Activated naive CD8-positive, alpha-beta T cell treated with anti-CD3 and anti-CD28 coated beads for 36 hours (primary cell): ENCODE data around the gene ABHD17A. TPM values are rescaled to one million over a fixed set of nuclear protein-coding genes. Genes with fewer than 3 reads are reported as not detected.
A peak's percentile ranks its signal among the peaks of the same experiment; 100 is the strongest.
"Not testable (repeated sequence)": the region's sequence is repeated elsewhere in the genome, so short reads cannot be mapped to it uniquely, and the experiment has no call there.

Source experiments
- DNase-seq: peaks from one replicate; pipeline ENCODE4 v3.0.0; 2021
- H3K27ac Mint-ChIP-seq: one replicate; pipeline ENCODE4 v1.8.0; 2022; ENCODE audit warnings: mild to moderate bottlenecking, moderate library complexity, mixed read lengths
- H3K27me3 Mint-ChIP-seq: one replicate; pipeline ENCODE4 v1.8.0; 2022; ENCODE audit warnings: mild to moderate bottlenecking, mixed read lengths
- H3K36me3 Mint-ChIP-seq: one replicate; pipeline ENCODE4 v1.8.0; 2021; ENCODE audit warnings: mild to moderate bottlenecking, mixed read lengths
- H3K4me1 Mint-ChIP-seq: one replicate; pipeline ENCODE4 v1.8.0; 2021; ENCODE audit warnings: mixed read lengths
- H3K4me3 Mint-ChIP-seq: one replicate; pipeline ENCODE4 v1.8.0; 2022; ENCODE audit warnings: mild to moderate bottlenecking, moderate library complexity, mixed read lengths
- H3K9me3 Mint-ChIP-seq: one replicate; pipeline ENCODE4 v1.8.0; 2022; ENCODE audit warnings: mixed read lengths
- total RNA-seq, 2 experiments: library from RNA; stranded (reverse); gene quantifications; one replicate each; pipeline ENCODE4 v1.2.3, GENCODE V29; 2021

ABHD17A gene
- total RNA-seq, 2 experiments from 2014 or later = 98.7 to 106 TPM

DNA sequence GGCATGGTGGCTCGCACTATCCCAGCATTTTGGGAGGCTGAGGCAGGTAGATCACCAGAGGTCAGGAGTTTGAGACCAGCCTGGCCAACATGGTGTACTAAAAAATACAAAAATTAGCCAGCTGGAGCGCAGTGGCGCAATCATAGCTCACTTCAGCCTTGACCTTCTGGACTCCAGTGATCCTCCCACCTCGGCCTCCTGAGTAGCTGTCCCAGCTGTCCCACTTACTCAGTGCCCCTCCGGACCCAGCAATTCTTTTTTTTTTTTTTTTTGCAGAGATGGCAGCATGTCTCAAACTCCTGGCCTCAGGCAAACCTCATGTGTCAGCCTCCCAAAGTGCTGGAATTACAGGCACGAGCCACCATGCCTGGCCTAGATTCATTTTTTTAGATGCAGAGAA is 17.6 kb upstream of the ABHD17A start:
- no peak for DNase-seq
- Mint-ChIP-seq H3K9me3 (no peaks in the 10 kb centered on the region), H3K27me3 (no peaks in the 10 kb centered on the region), H3K4me3 (peak overlapping the region; percentile 48), H3K27ac (peak overlapping the region; percentile 74), H3K36me3 (peaks cover 8% of the 10 kb centered on the region), H3K4me1 (peaks cover 26% of the 10 kb centered on the region)

DNA sequence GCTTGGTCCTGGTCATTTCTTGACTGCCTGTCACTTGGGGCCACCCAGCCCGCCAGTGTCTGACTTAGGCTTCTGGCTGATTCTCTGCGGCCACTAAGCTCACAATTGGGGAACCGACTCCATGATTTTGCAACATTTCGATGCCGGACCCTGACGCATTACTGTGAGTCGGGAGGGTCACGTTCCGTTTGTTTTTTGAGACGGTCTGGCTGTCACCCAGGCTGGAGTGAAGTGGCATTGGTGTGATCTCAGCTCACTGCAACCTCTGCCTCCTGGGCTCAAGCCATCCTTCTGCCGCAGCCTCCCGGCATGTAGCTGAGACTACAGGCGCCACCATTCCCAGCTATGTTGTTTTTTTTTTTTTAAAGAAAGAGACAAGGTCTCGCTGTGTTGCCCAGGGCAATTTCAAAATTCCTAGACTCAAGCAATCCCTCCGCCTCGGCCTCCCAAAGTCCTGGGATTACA is 16.7 kb upstream of the ABHD17A start:
- peaks cover 34% of the 10 kb centered on the region for H3K4me1 Mint-ChIP-seq
- peaks cover 6% of the 10 kb centered on the region for H3K36me3 Mint-ChIP-seq
- H3K9me3 Mint-ChIP-seq = no peaks in the 10 kb centered on the region
- DNase-seq = no peak
- no peak overlapping the region for H3K27ac Mint-ChIP-seq
- no peak overlapping the region for H3K4me3 Mint-ChIP-seq
- H3K27me3 Mint-ChIP-seq = no peaks in the 10 kb centered on the region

DNA sequence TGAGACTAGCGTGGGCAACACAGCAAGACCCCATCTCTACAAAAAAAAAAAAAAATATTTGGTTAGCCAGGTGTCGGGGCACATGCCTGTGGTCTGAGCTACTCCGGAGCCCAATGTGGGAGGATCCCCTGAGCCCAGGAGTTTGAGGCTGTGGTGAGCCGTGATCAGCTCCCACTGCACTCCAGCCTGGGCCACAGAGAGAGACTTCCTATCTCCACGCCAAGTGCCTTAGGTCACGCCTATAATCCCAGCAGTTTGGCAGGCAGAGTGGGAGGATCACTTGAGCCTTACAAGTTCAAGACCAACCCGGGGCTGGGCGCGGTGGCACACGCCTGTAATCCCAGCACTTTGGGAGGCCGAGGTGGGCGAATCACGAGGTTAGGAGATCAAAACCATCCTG is 11.2 kb upstream of the ABHD17A start:
- no peaks in the 10 kb centered on the region for H3K27me3 Mint-ChIP-seq
- H3K36me3 Mint-ChIP-seq = no peaks in the 10 kb centered on the region
- peak overlapping the region; percentile 82 for H3K4me3 Mint-ChIP-seq
- H3K27ac Mint-ChIP-seq = peak overlapping the region; percentile 97
- H3K4me1 Mint-ChIP-seq = peaks cover 28% of the 10 kb centered on the region
- no peaks in the 10 kb centered on the region for H3K9me3 Mint-ChIP-seq
- DNase-seq = no peak

DNA sequence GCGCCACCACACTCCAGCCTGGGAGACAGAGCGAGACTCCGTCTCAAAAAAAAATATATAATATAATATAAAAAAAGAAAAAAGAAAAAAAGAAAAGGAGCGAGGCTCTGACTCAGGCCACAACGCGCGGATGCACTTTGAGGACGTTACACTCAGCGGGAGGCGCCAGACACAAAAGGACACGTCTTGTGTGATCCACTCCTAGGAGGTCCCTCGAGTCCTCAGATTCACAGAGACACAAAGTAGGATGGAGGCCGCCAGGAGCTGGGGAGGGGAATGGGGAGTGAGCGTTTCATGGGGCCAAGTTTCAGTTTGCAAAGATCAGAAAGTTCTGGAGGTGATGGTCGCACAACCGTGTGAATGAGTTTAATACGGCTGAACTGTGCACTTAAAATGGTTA is 8.5 kb upstream of the ABHD17A start:
- H3K36me3 Mint-ChIP-seq = no peaks in the 10 kb centered on the region
- H3K27me3 Mint-ChIP-seq = no peaks in the 10 kb centered on the region
- DNase-seq = no peak
- H3K4me1 Mint-ChIP-seq = peaks cover 28% of the 10 kb centered on the region
- H3K9me3 Mint-ChIP-seq = no peaks in the 10 kb centered on the region
- no peak overlapping the region for H3K27ac Mint-ChIP-seq
- H3K4me3 Mint-ChIP-seq = no peak overlapping the region

DNA sequence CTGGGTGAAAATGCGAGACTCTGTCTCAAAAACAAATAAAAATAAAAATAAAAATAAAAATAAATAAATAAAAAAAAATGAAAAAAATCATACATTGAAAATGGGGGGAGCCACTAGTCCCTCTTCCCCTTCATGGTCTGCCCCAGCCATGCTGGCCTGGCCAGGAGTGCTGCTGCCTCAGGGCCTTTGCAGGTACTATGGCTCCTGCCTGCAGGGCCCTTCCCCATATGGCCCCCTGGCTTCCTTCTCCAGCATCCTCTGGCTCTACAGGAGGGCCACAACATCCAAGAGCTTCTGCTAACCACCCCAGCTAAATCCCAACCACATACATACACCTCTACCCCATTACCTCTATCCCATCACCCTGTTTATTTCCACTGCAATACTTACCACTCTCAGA is 4.6 kb upstream of the ABHD17A start:
- H3K27me3 Mint-ChIP-seq = no peaks in the 10 kb centered on the region
- H3K9me3 Mint-ChIP-seq = no peaks in the 10 kb centered on the region
- H3K4me3 Mint-ChIP-seq = no peak overlapping the region
- H3K36me3 Mint-ChIP-seq = no peaks in the 10 kb centered on the region
- peaks cover 2% of the 10 kb centered on the region for H3K4me1 Mint-ChIP-seq
- peak overlapping the region; percentile 1 for H3K27ac Mint-ChIP-seq
- no peak for DNase-seq

DNA sequence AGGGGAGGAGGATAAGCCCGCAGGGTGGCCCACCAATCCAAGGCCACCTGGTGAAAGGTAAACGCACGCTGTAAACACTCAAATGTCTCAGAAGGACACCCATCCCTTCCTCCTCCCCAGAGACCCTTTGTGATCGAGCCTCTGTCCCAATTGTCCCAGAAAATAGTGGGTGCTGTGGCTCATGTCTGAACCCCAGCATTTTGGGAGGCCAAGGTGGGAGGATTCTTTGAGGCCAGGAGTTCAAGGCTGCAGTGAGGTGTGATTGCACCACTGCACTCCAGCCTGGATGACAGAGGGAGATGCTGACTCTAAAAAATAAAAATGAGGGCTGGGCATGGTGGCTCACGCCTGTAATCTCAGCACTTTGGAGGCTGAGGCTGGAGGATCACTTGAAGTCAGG is 3.1 kb upstream of the ABHD17A start:
- H3K4me3 Mint-ChIP-seq = no peak overlapping the region
- H3K27ac Mint-ChIP-seq = no peak overlapping the region
- H3K36me3 Mint-ChIP-seq = peaks cover 13% of the 10 kb centered on the region
- no peak for DNase-seq
- no peaks in the 10 kb centered on the region for H3K27me3 Mint-ChIP-seq
- no peaks in the 10 kb centered on the region for H3K9me3 Mint-ChIP-seq
- peaks cover 7% of the 10 kb centered on the region for H3K4me1 Mint-ChIP-seq

DNA sequence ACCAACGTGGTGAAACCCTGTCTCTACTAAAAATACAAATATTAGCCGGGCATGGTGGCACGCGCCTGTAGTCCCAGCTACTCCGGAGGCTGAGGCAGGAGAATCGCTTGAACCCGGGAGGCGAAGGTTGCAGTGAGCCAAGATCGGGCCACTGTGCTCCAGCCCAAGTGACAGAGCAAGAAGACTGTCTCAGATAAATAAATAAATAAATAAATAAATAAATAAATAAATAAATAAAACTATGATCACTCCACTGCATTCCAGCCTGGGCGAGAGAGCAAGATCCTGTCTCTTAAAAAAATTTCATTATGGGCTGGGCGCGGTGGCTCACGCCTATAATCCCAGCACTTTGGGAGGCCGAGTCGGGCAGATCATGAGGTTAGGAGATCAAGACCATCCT is 1.1 kb upstream of the ABHD17A start:
- Mint-ChIP-seq H3K36me3 (peaks cover 22% of the 10 kb centered on the region), H3K4me1 (peaks cover 18% of the 10 kb centered on the region)
- H3K4me3 Mint-ChIP-seq, H3K27me3 Mint-ChIP-seq, H3K27ac Mint-ChIP-seq, H3K9me3 Mint-ChIP-seq, DNase-seq: not testable (repeated sequence)

DNA sequence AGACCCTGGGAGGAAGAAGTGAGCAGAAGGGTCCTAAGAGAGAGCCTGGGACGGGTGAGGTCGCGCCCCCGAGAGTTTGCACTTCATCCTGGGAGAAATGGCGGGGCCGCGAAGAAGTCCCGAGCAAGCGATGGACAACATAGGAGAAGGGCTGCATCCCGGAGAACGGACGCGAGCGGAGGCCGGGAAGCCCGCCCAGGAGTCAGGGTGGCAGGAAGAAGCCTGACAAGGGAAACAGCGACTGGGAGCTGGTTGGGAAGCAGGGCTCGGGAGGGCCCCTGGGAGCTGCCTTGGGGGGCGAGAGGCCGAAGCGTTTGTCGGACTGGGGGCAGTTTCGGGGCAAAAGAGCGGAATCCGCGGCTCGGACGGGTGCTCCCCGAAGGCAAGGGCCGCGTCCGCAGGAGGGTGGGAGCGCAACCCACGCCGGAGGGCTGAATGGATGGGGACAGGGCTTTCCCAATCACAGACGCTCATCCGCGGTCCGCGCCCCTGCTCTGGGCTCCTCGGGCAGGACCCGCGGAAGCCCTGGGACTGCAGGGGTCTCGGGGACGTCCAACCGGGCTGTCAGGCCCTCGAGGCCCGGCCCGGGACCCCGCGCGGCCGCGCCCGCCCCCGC is 469 bp downstream of the ABHD17A start:
- Mint-ChIP-seq H3K9me3 (no peaks in the 10 kb centered on the region), H3K4me3 (peak overlapping the region; percentile 97), H3K4me1 (peaks cover 21% of the 10 kb centered on the region), H3K27ac (peak overlapping the region; percentile 94), H3K27me3 (no peaks in the 10 kb centered on the region), H3K36me3 (peaks cover 22% of the 10 kb centered on the region)
- no peak for DNase-seq

DNA sequence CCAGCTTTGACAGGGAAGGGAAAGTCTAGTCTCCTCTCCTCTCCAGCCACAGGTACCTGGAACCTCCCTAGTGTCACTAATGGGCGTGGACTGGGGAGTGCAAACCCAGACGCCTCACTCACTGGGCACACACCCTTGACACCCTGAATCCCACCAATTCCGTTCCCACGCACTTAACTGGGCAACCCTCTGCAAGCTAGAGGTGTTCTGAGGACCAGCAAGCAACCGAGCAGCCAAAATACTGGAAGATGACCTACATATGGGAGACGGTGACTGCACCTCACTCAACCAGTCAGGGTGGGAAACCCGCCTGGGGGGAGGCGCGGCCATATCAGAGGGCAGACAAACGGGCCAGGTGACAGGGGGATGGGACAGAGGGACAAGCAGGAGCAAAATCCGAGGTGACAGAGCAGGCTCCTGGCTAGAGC is 991 bp downstream of the ABHD17A start:
- DNase-seq = no peak
- Mint-ChIP-seq H3K36me3 (peaks cover 22% of the 10 kb centered on the region), H3K27ac (peak overlapping the region; percentile 94), H3K4me1 (peaks cover 21% of the 10 kb centered on the region), H3K9me3 (no peaks in the 10 kb centered on the region), H3K27me3 (no peaks in the 10 kb centered on the region), H3K4me3 (peak overlapping the region; percentile 97)

DNA sequence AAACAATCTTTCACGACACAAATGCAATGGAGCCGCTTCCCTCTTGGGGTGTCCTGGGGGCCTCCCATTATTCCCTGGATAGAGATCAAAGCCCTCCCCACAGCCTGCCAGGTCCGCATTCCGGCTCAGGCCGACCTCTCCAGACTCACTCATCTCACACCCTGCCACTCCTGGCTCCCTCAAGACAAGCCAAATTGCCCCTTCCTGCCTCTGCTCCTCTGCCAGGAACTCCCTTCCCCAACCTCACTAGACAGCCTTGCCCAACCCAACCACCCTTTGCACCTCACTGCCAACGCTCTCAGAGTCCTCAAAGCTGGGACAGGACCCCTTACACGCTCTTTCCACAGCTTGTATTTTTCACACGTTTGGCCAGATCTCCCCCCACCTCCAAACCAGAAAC is 1.5 kb downstream of the ABHD17A start:
- H3K4me3 Mint-ChIP-seq = peak overlapping the region; percentile 97
- H3K27me3 Mint-ChIP-seq = no peaks in the 10 kb centered on the region
- H3K9me3 Mint-ChIP-seq = no peaks in the 10 kb centered on the region
- DNase-seq = no peak
- peak overlapping the region; percentile 94 for H3K27ac Mint-ChIP-seq
- H3K36me3 Mint-ChIP-seq = peaks cover 22% of the 10 kb centered on the region
- peaks cover 21% of the 10 kb centered on the region for H3K4me1 Mint-ChIP-seq

DNA sequence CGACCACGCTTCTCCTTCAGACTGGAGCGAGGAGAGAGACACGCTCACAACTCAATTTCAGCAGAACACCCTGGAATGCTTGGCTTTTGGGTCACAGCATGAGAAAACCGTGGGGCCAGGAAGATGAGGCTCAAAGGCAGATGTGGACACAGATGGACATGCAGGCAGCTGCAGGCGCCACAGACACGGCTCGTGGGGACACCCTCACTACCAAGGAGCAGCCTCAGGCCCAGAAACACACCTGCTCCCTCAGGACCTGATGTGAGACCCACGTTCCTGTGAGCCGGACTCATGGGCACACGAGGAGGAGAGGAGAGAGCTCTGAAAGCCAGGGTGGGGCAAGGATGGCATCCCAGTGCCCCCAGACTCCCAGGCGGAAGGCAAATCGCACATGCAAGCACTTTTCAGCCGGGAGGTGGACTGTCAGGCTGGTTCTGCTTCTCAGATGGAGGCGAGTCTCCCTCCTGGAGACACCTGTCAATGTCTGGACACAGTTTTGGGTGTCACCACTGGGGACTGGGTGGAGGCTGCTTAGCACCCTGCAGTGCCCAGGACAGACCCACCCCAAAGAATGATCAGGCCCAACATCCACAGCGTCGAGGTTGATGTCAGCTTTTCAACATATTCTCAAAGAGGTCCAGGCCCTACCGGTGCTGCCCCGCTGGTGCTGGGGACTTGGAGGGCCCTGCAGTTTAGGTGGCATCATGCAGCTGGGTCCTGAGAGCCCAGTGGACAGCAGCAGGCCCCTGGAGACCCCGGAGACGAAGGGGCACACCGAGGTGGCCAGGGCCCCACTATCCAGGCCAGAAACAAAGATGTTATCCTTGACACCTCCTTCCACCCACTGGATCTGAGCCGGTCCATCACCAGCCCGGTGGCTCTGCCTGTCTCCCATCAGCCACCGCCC is 2.3 kb downstream of the ABHD17A start:
- Mint-ChIP-seq H3K27me3 (no peaks in the 10 kb centered on the region), H3K4me1 (peaks cover 21% of the 10 kb centered on the region), H3K27ac (peak overlapping the region; percentile 94), H3K4me3 (peak overlapping the region; percentile 97), H3K9me3 (no peaks in the 10 kb centered on the region), H3K36me3 (peaks cover 22% of the 10 kb centered on the region)
- DNase-seq = no peak

DNA sequence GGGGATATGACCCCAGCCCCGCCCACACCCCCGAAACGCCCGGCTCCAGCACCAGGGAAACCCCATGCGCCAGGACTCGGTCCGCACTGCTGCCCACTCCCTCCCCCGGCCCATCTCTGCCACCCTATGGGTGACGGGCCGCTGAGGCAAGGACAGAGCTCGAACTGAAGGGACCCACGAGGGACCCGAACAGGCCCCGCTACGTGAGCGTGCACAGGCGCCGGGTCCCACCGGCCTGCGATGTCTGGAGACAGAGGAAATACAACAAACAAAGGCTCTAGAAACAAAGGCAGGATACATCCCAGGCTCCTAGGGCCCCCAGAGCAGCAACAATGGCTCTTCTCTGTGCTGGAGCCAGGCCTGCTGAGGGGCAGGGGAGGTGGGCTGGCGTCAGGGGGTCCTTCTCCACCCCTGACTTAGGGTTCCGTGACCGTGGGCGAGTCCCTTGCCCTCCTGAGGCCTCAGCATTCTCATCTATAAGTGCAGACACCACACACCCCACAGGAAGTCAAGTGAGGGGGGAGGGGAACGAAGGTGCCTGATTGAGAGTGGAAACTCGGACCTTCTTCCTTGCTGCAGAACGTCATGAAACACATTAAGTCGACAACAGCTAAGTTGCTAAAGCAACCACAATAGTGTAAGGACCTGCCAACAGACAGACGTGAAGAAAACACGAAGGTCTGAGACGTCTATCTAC is 3.1 kb downstream of the ABHD17A start:
- H3K36me3 Mint-ChIP-seq = peaks cover 22% of the 10 kb centered on the region
- peak overlapping the region; percentile 94 for H3K27ac Mint-ChIP-seq
- no peaks in the 10 kb centered on the region for H3K9me3 Mint-ChIP-seq

DNA sequence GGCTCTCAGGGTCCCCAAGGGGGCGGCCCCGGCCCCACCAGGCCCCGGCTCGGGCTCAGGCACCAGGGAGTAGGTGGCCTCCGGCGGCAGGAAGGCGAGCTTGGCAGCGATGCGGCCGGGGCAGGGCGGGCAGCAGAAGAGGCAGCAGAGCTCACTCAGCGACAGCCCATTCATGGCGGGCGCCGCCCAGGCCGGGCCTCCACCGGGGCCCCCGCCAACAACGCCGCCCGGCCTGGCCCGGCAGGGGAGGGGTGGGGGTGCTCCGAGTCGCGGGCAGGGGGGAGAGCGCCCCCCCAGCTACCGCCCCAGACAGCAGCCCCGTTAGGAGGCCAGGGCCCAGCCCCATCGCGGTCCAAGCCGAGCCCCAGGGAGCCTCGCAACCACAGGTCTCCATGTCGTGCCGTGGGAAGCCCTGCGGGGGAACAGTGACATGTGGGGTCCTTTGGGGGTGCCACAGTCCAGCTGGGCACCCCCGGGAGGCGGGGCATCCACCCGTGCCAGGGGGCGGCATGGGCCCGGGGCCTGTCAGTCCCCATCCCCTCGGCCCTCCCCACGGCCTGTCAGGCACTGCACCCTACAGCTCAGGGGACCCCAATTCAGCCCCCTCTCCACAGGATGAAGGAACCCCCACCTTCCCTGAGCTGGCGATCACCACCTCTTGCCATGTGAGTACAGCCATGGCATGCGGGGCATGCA is 3.8 kb downstream of the ABHD17A start:
- Mint-ChIP-seq H3K4me1 (peaks cover 21% of the 10 kb centered on the region), H3K27ac (peak overlapping the region; percentile 94), H3K4me3 (peak overlapping the region; percentile 97), H3K36me3 (peaks cover 22% of the 10 kb centered on the region)
- H3K27me3 Mint-ChIP-seq, DNase-seq, H3K9me3 Mint-ChIP-seq: not testable (repeated sequence)

More for the DNA sequence above, 3.1 kb downstream of the ABHD17A start:
- no peaks in the 10 kb centered on the region for H3K27me3 Mint-ChIP-seq
- peaks cover 21% of the 10 kb centered on the region for H3K4me1 Mint-ChIP-seq
- peak overlapping the region; percentile 97 for H3K4me3 Mint-ChIP-seq
- peak; percentile 80 for DNase-seq

DNA sequence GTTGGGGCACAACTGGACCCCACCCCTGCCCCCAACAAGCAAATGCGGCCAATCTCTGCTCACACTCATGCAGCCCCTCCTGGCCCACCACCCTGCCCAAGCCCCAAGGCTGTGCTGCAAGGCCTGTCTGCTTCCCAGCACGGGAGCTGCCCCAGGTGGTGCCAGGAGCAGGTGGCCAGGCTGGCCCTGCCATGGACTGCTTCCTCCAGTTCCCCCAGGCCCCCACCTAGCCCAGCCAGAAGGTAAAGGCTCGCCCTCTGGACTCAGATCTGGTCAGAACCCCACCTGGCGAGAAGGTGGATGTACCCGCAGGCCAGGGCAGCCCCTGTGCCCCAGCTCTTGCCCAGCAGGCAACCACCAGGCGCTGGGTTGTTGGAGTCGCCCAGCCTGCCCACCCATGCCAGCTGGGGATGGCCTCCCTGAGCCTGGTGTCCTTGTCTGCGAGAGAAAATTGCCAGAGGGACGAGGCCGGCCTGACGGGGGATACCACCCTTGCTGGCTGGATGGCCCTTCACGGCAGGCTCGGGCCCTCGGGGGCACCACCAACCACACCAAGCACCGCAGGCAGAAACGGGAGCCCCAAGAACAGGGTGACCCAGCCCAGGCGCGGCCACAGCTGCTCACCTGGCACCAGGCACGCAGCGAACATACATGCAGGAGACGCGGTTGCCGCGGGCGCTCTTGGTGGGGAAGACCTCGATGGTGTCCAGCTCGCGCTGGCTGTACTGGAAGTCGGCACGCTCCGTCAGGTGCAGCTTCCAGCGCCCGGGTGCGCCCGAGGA is 4.5 kb downstream of the ABHD17A start:
- H3K4me3 Mint-ChIP-seq = peak overlapping the region; percentile 70
- peaks cover 6% of the 10 kb centered on the region for H3K27me3 Mint-ChIP-seq
- peaks cover 22% of the 10 kb centered on the region for H3K36me3 Mint-ChIP-seq
- no peak for DNase-seq
- H3K27ac Mint-ChIP-seq = peak overlapping the region; percentile 65
- H3K9me3 Mint-ChIP-seq = no peaks in the 10 kb centered on the region
- peaks cover 25% of the 10 kb centered on the region for H3K4me1 Mint-ChIP-seq
